Stimulated activated CD4-positive, alpha-beta T cell treated with anti-CD3 and anti-CD28 coated beads, Interleukin-4, amount 100 ng/mL, for 24 hours (primary cell): ENCODE results near the gene CRIM1.
"Not testable (repeated sequence)": the region's sequence is repeated elsewhere in the genome, so short reads cannot be mapped to it uniquely, and the experiment has no call there.

Experiments
- DNase-seq: peaks from one replicate; pipeline ENCODE4 v3.0.0-alpha.2; 2020

Gene CRIM1

GRCh38 chr2:36355890-36356297 is 316 bp downstream of the CRIM1 start:
- DNase-seq = no peak

- DNase-seq = peak; percentile 36
These were observed 866 bp downstream of the CRIM1 start for GRCh38 chr2:36356298-36356989.

GRCh38 chr2:36356990-36357846 is 1.6 kb downstream of the CRIM1 start:
- peak; percentile 35 for DNase-seq

- DNase-seq = no peak
These were observed 2.5 kb downstream of the CRIM1 start for GRCh38 chr2:36357847-36358659.

GRCh38 chr2:36359067-36359466 is 3.5 kb downstream of the CRIM1 start:
- DNase-seq = no peak

GRCh38 chr2:36360063-36360462 is 4.5 kb downstream of the CRIM1 start:
- DNase-seq = no peak

- DNase-seq = no peak
These were observed 5.3 kb downstream of the CRIM1 start for GRCh38 chr2:36360834-36361233.

- no peak for DNase-seq
These were observed 5.8 kb downstream of the CRIM1 start for GRCh38 chr2:36361396-36361795.

- DNase-seq = no peak
These were observed 6.7 kb downstream of the CRIM1 start for GRCh38 chr2:36362291-36362690.

GRCh38 chr2:36363085-36363484 is 7.5 kb downstream of the CRIM1 start:
- not testable (repeated sequence) for DNase-seq

- DNase-seq = no peak
These were observed 11.0 kb downstream of the CRIM1 start for GRCh38 chr2:36366491-36367120.

GRCh38 chr2:36367486-36367885 is 11.9 kb downstream of the CRIM1 start:
- no peak for DNase-seq

- no peak for DNase-seq
These were observed 12.3 kb downstream of the CRIM1 start for GRCh38 chr2:36367895-36368353.

- DNase-seq = no peak
These were observed 12.9 kb downstream of the CRIM1 start for GRCh38 chr2:36368438-36368837.

- DNase-seq = no peak
These were observed 13.6 kb downstream of the CRIM1 start for GRCh38 chr2:36369163-36369562.

- no peak for DNase-seq
These were observed 14.1 kb downstream of the CRIM1 start for GRCh38 chr2:36369716-36370115.

- no peak for DNase-seq
These were observed 14.7 kb downstream of the CRIM1 start for GRCh38 chr2:36370281-36370680.

GRCh38 chr2:36371070-36371874 is 15.7 kb downstream of the CRIM1 start:
- no peak for DNase-seq

GRCh38 chr2:36371928-36372391 is 16.4 kb downstream of the CRIM1 start:
- no peak for DNase-seq

GRCh38 chr2:36373149-36373926 is 17.8 kb downstream of the CRIM1 start:
- no peak for DNase-seq

GRCh38 chr2:36374585-36374984 is 19.0 kb downstream of the CRIM1 start:
- DNase-seq = no peak
